Fibroblast of skin of right biceps (primary cell): ENCODE results near the gene CES2.
A peak's percentile ranks its signal among the peaks of the same experiment; 100 is the strongest.
"Not testable (repeated sequence)": the region's sequence is repeated elsewhere in the genome, so short reads cannot be mapped to it uniquely, and the experiment has no call there.

ENCODE experiments used
- DNase-seq: peaks from one replicate; pipeline ENCODE4 v3.0.0-alpha.2; 2013

Gene CES2, protein sequence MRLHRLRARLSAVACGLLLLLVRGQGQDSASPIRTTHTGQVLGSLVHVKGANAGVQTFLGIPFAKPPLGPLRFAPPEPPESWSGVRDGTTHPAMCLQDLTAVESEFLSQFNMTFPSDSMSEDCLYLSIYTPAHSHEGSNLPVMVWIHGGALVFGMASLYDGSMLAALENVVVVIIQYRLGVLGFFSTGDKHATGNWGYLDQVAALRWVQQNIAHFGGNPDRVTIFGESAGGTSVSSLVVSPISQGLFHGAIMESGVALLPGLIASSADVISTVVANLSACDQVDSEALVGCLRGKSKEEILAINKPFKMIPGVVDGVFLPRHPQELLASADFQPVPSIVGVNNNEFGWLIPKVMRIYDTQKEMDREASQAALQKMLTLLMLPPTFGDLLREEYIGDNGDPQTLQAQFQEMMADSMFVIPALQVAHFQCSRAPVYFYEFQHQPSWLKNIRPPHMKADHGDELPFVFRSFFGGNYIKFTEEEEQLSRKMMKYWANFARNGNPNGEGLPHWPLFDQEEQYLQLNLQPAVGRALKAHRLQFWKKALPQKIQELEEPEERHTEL

DNA sequence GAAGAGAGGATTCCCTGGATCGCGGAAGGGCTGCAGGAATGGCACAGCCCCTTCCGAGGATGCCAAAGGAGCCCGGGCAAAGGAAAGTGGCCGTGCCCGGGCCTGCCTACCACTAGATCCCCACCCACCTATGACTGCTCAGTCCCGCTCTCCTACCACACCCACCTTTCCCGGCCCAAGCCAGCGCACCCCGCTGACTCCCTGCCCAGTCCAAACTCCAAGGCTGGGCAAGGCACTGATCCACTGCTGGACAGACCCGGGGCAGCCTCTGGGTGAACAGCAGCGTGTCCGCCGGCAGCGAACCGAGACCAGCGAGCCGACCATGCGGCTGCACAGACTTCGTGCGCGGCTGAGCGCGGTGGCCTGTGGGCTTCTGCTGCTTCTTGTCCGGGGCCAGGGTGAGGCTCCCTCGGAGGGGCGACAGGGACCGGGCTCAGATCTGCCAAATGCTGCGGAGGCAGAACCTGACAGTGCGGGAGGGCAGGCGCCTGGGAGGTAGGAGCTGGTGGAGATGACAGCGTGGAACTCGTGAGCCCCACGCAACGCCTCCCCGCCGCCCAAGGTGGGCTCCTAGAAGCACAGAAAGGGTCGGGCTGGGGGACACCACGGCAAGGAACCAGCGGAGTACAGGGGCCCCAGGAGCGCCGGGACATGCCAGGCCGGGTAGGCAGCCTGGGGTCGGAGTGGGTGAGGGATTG is at the start of gene CES2:
Gene CES2 (plus strand): TSS at position 203 of the 698 bp plus-strand sequence. CDS start 120 bp downstream, at position 323.
- DNase-seq: no peak

DNA sequence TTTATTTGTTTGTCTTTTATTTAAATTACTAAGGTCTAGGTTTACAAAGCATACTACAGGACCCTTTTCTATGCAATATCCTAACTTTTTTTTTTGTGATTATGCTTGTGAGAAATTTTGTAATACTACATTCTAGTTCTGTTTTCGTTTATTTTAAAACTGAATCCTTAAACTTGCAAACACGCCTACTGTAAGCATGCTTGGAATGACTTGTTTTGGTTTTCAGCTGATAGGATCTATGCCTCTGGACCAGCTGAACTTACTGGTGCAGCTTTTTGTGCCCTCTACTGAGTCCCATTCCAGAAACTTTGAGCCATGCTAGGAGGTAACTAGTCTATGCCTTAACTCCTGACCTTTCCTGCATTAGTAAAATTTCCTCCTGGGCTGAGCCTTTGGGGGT is 49.0 kb upstream of the CES2 start:
- DNase-seq: no peak

DNA sequence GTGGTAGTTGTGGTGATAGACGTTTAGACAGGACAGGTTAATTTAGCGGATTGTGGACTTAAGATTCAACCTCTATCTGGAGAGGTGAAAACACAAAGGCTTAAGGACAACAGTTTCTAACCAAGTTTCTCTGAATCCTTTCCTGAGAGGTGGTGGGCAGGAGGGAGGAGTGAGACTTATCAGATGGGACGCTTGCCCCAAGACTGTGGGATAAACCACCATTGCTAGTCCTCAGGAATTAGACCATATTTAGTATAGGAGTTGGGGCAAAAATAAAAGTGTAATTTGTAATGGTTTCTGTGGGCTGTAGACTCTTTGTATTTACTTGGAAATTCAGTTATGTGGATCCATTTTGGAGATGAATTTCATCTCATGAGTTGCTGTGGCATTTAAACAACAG is 48.4 kb upstream of the CES2 start:
- no peak for DNase-seq

DNA sequence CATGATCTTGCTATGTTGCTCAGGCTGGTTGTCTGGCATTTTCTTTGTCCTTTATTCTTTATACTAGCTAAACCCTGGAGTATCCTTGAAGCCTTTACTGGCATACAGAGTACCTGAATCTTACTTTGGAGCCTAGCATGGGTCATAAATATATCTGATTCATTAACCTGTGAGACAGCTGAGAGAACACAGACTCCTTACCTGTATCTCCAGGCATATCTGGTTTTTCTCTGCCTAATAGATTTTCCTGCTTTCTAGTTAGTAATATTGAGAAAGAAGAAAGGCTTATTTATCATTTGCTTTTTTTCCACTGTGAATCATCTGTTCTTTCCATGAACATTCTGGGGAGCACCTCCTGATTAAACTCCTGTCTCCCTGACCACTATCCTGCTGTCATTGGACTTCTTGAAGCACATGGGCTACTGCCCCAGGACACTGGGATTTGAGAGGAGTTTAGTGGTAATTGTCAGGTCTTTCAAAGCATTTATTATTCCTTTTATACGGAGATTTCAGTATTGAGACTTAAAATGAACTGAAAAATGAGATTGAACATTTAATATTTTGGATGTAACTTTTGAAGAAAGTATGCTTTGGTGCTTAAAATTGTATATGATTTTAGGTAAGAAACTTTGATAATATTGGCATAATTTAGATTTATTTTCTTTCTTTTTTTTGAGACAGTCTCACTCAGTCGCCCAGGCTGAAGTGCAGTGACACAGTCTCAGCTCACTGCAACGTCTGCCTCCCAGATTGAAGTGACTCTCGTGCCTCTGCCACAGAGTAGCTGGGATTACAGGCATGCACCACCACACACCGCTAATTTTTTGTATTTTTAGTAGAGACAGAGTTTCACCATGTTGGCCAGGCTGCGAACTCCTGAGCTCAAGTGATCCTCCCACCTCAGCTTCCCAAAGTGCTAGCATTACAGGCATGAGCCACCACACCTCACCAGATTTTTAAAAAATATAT is 46.4 kb upstream of the CES2 start:
- no peak for DNase-seq

DNA sequence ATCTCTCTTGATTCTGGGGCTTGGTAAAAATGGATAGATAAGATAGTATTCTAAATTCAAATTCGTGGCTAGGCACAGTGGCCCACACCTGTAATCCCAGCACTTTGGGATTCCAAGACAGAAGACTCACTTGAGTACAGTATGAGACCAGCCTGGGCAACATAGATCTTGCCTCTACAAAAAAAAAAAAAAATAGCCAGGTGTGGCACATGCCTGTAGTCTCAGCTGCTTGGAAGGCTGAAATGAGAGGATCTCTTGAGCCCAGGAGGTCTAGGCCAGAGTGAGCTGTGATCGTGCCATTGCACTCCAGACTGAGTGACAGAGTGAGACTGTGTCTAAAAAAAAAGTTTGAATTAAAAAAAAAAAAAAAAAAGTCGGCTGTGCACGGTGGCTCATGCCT is 45.7 kb upstream of the CES2 start:
- DNase-seq: no peak

DNA sequence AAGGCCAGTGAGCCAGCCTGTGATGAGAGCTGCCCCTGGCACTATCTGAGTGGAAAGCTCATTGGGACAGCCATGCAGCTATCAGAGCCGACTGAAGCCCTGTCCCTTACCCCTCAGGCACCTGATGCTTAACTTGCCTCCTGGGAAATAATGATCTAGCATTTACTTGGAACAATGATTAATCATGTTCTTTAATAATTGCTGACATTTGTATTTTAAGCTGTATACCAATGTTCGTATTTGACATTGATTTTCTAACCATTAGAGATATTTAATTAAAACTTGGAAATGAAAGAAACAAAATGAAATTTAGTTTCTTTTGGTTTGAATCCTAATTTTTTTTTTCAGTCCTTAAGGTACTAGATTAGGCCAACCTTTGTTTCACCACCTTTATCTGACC is 44.5 kb upstream of the CES2 start:
- DNase-seq: no peak

DNA sequence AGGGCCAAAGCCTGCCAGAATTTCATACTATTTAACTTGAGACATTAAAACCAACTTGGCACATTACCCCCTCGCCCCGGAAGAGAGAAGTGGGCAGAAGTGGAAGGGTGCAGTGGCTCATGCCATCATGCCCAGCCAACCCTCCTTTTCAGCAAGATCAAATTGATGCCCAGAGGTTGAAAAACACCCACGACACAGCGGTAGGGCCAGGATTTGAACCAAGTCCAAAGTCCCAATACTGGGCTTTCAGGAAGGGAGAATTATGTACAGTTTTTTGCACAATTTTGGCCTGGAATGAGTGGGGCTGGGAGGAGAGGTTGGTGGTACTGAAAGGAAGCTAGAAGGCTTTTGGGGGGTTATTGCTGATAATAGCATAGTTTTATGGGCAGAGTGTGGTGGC is 44.0 kb upstream of the CES2 start:
- no peak for DNase-seq

DNA sequence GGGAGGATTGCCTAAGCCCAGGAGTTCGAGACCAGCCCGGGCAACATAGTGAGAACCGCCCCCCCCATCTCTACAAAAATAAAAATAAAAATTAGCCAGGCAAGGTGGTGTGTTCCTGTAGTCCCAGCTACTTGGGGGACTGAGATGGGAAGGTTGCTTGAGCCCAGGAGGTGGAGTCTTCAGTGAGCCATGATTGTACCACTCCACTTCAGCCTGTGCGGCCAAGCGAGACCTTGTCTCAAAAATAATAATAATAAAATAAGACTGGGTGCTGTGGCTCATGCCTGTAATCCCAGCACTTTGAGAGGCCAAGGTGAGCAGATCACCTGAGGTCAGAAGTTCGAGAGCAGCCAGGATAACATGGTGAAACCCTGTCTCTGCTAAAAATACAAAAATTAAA is 43.5 kb upstream of the CES2 start:
- no peak for DNase-seq

DNA sequence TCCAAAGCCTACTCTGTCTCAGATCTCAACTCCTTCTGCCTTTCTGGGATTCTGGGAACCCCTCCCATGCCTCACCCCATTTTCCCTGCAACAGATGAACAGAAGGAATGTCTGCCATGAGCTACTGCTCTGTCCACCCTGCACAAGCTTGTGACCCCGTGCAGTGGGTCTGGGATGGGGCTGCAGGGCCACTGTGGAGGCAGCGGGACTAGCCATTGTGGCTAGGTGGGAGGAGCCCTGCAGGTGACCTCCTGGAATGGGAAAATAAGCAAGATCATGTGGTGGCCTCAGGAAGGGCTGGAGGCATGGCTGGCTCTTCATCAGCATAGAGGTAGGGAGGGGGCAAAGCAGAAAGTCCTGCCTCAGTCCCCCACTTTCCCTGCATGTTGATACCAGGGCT is 41.3 kb upstream of the CES2 start:
- no peak for DNase-seq

DNA sequence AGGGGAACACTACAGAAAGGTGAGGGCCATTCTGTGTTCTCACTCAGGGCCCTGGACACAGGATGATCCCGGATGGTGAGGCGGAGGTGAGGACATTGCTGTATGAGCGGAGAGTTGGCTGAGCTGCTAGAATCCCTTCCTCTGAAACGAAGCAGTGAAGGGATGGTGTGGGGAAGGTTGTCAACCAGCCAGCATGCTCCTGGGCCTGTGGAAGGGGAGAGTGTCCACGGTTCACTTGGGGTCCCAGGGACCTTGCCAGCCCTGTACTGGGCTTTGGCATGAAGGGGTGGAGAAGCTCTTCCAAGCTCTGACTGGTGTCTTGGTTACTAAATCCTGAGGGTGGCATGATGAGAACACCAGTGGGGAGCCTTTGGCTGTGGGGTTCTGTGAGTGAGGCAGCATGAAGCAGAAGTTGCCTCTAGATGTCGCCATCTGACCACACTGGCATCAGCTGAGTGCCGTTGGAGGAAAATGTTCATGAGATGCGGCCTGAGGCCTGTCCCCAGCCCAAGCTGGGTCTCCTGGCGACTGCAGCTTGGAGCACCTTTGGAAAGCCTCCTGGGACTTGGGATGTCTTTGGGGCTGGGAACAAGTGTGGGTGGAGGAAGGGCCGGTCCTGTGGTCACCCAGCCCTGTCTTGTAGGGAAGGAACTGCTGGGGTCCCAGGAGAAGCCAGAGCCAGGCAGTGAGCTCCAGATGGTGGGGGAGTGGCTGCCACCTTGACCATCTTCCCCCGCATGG is 40.2 kb upstream of the CES2 start:
- peak; percentile 59 for DNase-seq

DNA sequence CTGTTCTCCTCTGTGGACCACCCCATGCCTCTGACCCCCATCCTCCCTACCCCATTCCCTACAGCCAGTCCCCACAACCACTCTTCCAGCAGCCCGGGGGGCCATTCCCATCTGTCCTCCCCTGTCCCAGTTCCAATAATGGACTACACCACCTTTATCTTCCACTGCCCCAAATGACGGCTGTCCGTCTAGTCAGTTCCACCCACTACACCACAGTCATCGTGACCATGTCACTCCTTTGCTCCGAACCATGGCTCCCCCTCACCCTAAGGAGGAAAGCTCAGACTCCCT is 39.7 kb upstream of the CES2 start:
- DNase-seq: no peak

DNA sequence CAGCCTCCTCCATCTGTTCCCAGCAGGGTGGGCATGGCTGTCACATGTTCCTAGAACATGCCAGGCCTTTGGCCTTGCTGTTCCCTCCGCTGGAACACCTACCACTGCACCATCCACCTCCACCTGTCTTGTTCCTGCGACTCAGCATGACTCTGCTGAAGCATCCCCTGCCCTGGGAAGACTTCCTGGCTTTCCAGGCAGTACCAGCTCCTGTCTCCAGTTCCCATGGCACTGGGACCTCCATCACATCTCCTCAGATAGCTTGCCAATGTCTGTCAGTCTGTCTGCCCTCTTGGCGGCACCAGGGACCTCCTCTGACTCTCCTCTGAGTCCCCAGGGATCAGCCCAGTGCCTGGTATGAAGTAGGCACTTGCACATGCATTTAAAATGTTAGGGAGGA is 39.3 kb upstream of the CES2 start:
- DNase-seq: no peak

DNA sequence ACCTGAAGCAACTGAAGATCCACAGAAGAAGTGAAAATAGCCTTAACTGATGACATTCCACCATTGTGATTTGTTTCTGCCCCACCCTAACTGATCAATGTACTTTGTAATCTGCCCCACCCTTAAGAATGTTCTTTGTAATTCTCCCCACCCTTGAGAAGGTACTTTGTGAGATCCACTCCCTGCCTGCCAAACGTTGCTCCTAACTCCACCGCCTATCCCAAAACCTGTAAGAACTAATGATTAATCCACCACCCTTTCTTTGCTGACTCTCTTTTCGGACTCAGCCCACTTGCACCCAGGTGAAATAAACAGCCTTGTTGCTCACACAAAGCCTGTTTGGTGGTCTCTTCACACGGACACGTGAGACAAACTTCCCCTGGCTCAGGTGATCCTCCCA is 38.6 kb upstream of the CES2 start:
- not testable (repeated sequence) for DNase-seq

DNA sequence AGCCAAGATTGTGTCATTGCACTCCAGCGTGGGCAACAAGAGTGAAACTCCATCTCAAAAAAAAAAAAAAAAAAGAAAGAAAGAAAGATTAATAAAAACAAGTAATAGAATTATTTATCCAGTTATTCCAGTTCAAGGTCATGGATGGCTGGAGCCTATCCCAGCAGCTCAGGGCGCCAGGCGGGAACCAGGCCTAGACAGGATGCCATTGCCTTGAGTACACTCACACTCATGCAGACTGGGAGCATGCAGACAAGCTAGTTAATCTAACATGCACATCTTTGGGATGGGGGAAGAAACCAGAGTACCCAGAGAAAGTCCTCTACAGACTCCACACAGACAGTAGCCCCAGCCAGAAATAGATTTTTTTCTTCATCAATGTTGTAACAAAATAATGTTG is 37.1 kb upstream of the CES2 start:
- DNase-seq: peak; percentile 55

DNA sequence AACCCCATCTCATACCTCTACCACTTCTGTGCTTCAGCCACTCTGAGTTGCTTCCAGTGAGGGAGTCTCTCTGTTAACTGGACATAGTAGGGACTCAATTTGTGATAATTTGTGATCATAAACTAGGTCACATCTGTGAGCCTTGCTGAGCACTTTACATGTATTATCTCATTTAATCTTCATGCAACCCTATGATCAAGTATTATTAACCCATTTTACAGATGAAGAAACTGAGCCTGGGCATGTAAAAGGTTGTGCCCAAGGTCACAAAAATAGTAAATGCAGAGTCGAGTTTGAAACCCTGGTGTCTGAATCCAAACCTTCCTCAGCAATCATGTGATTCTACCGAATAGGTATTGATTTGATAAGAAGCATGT is 36.4 kb upstream of the CES2 start:
- no peak for DNase-seq

DNA sequence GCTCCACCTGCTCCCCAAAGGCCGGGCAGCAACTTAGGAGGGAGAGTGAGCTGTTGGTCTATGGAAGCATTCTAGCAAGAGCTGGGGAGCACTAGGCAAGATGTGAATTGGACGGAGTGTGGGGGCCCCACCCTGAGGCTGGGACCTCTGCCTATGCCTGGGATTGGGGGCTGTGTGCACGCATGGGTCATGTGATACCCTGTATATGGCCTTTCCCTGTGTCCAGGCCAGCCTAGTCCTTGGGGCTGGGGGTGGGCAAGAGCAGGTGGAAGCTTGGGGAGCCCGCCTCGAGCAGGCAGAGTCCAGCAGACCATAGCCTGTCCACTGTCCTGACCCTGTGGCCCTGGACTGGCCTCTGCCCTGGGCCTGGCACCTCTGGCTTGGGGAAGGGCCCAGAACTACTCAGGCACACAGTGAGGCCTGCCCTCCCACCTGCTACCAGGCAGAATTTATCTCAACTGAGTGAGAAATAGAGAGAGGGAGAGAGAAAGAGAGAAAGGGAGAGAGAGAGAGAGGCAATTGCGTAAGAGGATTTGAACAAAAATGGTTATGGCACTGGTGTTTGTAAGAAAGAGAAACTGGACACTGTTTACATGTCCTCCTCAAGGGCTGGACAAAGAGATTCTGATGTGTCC is 35.9 kb upstream of the CES2 start:
- DNase-seq: no peak

DNA sequence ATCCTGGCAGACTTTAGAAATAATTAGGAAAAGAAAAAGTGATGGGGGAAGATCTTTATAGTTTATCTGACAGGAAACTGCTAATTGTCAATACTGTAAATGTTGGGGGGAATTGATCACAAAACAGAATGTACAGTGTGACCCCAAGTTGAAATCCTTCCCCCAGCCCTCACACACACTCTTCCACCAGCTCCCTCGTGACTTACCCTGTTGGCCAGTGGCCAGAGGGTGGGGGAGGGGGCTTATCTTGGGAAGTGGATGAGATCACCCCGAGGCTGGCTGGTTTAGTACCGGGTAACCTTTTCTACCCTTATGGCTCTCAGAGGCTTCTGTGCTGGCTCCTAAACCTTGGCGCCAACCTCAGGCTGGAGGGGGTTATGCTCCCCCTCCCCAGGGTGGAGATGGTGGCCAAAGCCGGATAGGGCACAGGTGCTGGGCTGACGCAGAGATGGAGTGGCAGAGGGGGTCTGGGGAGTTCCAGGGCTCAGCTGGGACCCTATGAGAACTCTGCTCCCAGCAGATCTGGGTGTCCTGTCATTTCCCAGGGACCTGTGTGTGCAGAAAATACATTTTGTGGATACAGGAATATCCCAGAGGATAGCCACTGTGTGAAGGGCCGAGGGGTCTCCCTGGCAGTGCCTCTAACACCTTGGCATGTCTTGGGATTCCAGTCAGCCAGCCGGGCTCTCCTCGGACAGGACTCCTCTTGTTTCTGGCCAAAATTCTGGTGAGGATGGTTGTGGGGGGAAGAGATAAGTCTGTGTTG is 35.2 kb upstream of the CES2 start:
- peak; percentile 77 for DNase-seq

DNA sequence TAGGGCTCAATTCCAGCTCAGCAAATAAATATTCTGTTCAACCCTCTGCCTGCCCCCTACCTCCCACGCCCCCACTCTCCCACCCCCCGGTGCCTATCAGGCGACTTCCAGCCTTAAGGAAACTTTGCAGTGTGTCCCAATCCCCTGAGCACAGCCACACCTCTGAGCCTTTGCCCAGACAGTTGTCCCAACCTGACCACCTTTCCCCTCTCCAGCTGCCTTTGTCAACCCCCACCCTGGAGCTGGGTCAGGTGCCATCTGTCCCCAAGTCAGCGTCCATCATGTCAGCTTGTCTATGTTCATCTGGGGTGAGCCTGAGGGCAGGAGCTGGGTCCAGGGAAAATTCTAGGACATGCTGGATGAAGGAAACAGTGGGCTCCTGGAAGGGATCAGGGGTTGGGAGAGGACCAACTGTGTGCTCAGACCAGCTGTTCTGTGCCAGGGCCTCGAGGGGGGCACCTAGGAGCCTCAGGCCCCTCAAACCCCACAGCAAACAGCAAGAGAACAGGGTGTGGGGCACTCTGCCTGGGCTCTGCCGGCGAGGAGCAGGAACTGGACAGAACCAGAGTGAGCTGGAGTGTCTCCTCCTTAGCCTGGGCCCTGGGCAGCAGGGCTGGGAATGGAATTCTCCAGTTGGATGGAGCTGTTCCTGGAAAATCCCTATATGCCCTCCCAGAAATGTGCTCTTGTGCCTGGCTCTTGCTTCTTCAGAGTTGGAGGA is 34.4 kb upstream of the CES2 start:
- no peak for DNase-seq

DNA sequence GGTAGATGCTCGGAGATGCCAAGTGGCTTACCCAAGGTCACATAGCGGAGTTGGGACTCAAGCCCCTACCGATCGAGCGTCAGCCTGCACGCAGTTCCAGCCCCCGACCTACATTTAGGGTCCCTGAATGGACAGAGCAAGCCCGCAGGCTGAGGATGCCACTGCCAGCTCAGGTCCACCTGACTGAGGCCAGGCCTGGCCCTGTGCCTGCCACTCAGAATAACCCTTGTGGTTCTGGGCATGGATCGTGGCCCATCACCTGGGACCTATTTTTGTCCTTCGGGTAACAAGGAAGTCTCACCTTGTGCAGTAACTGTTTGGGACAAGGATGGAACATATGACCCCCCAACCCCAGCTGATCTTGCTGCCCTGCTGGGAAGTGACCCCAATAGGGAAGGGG is 33.7 kb upstream of the CES2 start:
- DNase-seq: no peak
